H1 (cell line): ENCODE measurements around the gene YAF2. TPM values are rescaled to one million over a fixed set of nuclear protein-coding genes. Genes with fewer than 3 reads are reported as not detected.

ENCODE experiments used
- GABPA ChIP-seq: IDR thresholded peaks from 2 replicates; pipeline ENCODE4 v1.6.1; 2011; ENCODE audit warnings: mild to moderate bottlenecking, low read length, moderate library complexity, borderline replicate concordance; ENCODE audit not compliant: insufficient read depth
- HDAC2 ChIP-seq, 2 experiments: fragments of 300-600 bp in 1 of 2; sonication (generic) in 1 of 2; IDR thresholded peaks; 2 replicates each; pipeline ENCODE4 v1.6.1; 2011 to 2012; ENCODE audit warnings: low read depth in 2 of 2, low read length in 2 of 2, mild to moderate bottlenecking in 2 of 2, moderate library complexity in 2 of 2, borderline replicate concordance in 1 of 2, inconsistent platforms in 1 of 2
- KDM1A ChIP-seq: fragments of 200-600, 300-600 bp; sonication (generic); IDR thresholded peaks from 2 replicates; pipeline ENCODE4 v1.7.1; 2016; ENCODE audit warnings: mild to moderate bottlenecking, low read length, borderline replicate concordance
- KDM4A ChIP-seq: IDR thresholded peaks from one replicate; pipeline ENCODE4 v1.7.1; 2012; ENCODE audit warnings: low read depth, mild to moderate bottlenecking, moderate library complexity, low read length, inconsistent platforms; ENCODE audit not compliant: severe bottlenecking
- RAD21 ChIP-seq, 2 experiments: IDR thresholded peaks in 1 of 2; conservative IDR thresholded peaks in 1 of 2; 2 replicates each; pipeline ENCODE4 v1.6.1; 2011; ENCODE audit warnings: low read depth in 2 of 2, low read length in 2 of 2, improper control_type of control experiment in 1 of 2, inconsistent platforms in 1 of 2, mild to moderate bottlenecking in 1 of 2, moderate library complexity in 1 of 2
- RNF2 ChIP-seq: fragments of 200-900, 300-1000 bp; sonication (generic); IDR thresholded peaks from 2 replicates; pipeline ENCODE4 v1.7.1; 2016; ENCODE audit warnings: borderline replicate concordance, low read depth, mild to moderate bottlenecking, antibody characterized with exemption, low read length; ENCODE audit not compliant: poor library complexity, severe bottlenecking; ENCODE audit errors: missing control alignments
- SP2 ChIP-seq: IDR thresholded peaks from 2 replicates; pipeline ENCODE4 v1.6.1; 2012; ENCODE audit warnings: mild to moderate bottlenecking, low read length, inconsistent platforms
- polyA plus RNA-seq, 7 experiments: library from polyadenylated mRNA; depleted of rRNA in 3 of 7; stranded (reverse) in 5 of 7; unstranded in 2 of 7; fragments of >200 nt in 5 of 7; fragments of 200-250 nt in 2 of 7; gene quantifications; 1 replicate in 5 of 7; 2 replicates in 1 of 7; 4 replicates in 1 of 7; pipeline versions ENCODE4 v1.2.1 to v1.2.3, GENCODE V29; 2011 to 2013; ENCODE audit warnings: missing spikeins in 2 of 7, mixed read lengths in 2 of 7
- total RNA-seq: library from RNA; stranded (reverse); fragmentation: NEBNext Ultra II Directional; extraction: Animal tissue kit (Norgen Biotek cat#: 25700); gene quantifications from 2 replicates; pipeline ENCODE4 v1.2.1, GENCODE V29; 2021
- TF ChIP-seq, protein P1 (sequence below): fragments of 300-600 bp; sonication (generic); IDR thresholded peaks from 2 replicates; pipeline ENCODE4 v1.7.1; 2012; ENCODE audit warnings: low read length, moderate library complexity, mild to moderate bottlenecking, inconsistent platforms; ENCODE audit not compliant: insufficient replicate concordance

The YAF2 gene
- total and polyA plus RNA-seq, 2 of the 8 experiments (the other 6 are each of a cell fraction or from before 2014, with no cell fraction given), result 0.50 to 2.2 TPM

GRCh38 chr12:42237052-42237852, 796 bp downstream of the YAF2 start (continued):
- TF ChIP-seq, protein P1, sequence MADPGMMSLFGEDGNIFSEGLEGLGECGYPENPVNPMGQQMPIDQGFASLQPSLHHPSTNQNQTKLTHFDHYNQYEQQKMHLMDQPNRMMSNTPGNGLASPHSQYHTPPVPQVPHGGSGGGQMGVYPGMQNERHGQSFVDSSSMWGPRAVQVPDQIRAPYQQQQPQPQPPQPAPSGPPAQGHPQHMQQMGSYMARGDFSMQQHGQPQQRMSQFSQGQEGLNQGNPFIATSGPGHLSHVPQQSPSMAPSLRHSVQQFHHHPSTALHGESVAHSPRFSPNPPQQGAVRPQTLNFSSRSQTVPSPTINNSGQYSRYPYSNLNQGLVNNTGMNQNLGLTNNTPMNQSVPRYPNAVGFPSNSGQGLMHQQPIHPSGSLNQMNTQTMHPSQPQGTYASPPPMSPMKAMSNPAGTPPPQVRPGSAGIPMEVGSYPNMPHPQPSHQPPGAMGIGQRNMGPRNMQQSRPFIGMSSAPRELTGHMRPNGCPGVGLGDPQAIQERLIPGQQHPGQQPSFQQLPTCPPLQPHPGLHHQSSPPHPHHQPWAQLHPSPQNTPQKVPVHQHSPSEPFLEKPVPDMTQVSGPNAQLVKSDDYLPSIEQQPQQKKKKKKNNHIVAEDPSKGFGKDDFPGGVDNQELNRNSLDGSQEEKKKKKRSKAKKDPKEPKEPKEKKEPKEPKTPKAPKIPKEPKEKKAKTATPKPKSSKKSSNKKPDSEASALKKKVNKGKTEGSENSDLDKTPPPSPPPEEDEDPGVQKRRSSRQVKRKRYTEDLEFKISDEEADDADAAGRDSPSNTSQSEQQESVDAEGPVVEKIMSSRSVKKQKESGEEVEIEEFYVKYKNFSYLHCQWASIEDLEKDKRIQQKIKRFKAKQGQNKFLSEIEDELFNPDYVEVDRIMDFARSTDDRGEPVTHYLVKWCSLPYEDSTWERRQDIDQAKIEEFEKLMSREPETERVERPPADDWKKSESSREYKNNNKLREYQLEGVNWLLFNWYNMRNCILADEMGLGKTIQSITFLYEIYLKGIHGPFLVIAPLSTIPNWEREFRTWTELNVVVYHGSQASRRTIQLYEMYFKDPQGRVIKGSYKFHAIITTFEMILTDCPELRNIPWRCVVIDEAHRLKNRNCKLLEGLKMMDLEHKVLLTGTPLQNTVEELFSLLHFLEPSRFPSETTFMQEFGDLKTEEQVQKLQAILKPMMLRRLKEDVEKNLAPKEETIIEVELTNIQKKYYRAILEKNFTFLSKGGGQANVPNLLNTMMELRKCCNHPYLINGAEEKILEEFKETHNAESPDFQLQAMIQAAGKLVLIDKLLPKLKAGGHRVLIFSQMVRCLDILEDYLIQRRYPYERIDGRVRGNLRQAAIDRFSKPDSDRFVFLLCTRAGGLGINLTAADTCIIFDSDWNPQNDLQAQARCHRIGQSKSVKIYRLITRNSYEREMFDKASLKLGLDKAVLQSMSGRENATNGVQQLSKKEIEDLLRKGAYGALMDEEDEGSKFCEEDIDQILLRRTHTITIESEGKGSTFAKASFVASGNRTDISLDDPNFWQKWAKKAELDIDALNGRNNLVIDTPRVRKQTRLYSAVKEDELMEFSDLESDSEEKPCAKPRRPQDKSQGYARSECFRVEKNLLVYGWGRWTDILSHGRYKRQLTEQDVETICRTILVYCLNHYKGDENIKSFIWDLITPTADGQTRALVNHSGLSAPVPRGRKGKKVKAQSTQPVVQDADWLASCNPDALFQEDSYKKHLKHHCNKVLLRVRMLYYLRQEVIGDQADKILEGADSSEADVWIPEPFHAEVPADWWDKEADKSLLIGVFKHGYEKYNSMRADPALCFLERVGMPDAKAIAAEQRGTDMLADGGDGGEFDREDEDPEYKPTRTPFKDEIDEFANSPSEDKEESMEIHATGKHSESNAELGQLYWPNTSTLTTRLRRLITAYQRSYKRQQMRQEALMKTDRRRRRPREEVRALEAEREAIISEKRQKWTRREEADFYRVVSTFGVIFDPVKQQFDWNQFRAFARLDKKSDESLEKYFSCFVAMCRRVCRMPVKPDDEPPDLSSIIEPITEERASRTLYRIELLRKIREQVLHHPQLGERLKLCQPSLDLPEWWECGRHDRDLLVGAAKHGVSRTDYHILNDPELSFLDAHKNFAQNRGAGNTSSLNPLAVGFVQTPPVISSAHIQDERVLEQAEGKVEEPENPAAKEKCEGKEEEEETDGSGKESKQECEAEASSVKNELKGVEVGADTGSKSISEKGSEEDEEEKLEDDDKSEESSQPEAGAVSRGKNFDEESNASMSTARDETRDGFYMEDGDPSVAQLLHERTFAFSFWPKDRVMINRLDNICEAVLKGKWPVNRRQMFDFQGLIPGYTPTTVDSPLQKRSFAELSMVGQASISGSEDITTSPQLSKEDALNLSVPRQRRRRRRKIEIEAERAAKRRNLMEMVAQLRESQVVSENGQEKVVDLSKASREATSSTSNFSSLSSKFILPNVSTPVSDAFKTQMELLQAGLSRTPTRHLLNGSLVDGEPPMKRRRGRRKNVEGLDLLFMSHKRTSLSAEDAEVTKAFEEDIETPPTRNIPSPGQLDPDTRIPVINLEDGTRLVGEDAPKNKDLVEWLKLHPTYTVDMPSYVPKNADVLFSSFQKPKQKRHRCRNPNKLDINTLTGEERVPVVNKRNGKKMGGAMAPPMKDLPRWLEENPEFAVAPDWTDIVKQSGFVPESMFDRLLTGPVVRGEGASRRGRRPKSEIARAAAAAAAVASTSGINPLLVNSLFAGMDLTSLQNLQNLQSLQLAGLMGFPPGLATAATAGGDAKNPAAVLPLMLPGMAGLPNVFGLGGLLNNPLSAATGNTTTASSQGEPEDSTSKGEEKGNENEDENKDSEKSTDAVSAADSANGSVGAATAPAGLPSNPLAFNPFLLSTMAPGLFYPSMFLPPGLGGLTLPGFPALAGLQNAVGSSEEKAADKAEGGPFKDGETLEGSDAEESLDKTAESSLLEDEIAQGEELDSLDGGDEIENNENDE, result no peak
- TF ChIP-seq RNF2 (peak; percentile 62), HDAC2 (IDR thresholded peaks at IDR 0.05; ENCODE audit: borderline replicate concordance in 1 of 2, low read depth in 2 of 2, low read length in 2 of 2) (no peak), SP2 (no peak), KDM4A (peak; percentile 33), RAD21 (IDR thresholded peaks at IDR 0.05 in 1 of 2, conservative IDR thresholded peaks at IDR 0.05 in 1 of 2; ENCODE audit: low read depth in 2 of 2, low read length in 2 of 2) (peak; percentile 35 to 40; a peak in 2 of 4 replicates), KDM1A (no peak), GABPA (no peak; the same call in 1 of the 2 replicates)
